H9 (cell line): Measurements from ENCODE around the gene MBTD1. TPM values are rescaled to one million over a fixed set of nuclear protein-coding genes. Genes with fewer than 3 reads are reported as not detected.

Experiments
- DNase-seq: peaks from one replicate; pipeline ENCODE4 v3.0.0-alpha.2; 2017
- H2AFZ ChIP-seq: one replicate; pipeline ENCODE4 v1.6.1; 2013; ENCODE audit warnings: mild to moderate bottlenecking, low read length, control low read depth, moderate library complexity
- H2AK5ac ChIP-seq: 2 replicates; pipeline ENCODE4 v1.6.1; 2013; ENCODE audit warnings: low read length, control low read depth, mixed read lengths; ENCODE audit not compliant: insufficient read length
- H2BK120ac ChIP-seq: one replicate; pipeline ENCODE4 v1.6.1; 2013; ENCODE audit warnings: low read depth, mild to moderate bottlenecking, low read length, control low read depth, inconsistent platforms; ENCODE audit not compliant: poor library complexity, severe bottlenecking
- H2BK12ac ChIP-seq: 2 replicates; pipeline ENCODE4 v1.6.1; 2013; ENCODE audit warnings: low read length, control low read depth, mixed read lengths, low read depth; ENCODE audit not compliant: insufficient read length
- H2BK15ac ChIP-seq: 2 replicates; pipeline ENCODE4 v1.6.1; 2013; ENCODE audit warnings: low read depth, low read length, control low read depth
- H2BK20ac ChIP-seq: one replicate; pipeline ENCODE4 v1.6.1; 2013; ENCODE audit warnings: low read depth, mild to moderate bottlenecking, low read length, control low read depth, inconsistent platforms; ENCODE audit not compliant: poor library complexity, severe bottlenecking
- H2BK5ac ChIP-seq: 2 replicates; pipeline ENCODE4 v1.6.1; 2013; ENCODE audit warnings: low read length, control low read depth, mixed read lengths; ENCODE audit not compliant: insufficient read length
- H3K14ac ChIP-seq: 2 replicates; pipeline ENCODE4 v1.6.1; 2013; ENCODE audit warnings: low read length, control low read depth; ENCODE audit not compliant: insufficient read depth
- H3K18ac ChIP-seq: 2 replicates; pipeline ENCODE4 v1.6.1; 2013; ENCODE audit warnings: low read depth, mild to moderate bottlenecking, mixed read lengths, low read length, control low read depth; ENCODE audit not compliant: insufficient read length
- H3K23ac ChIP-seq: 2 replicates; pipeline ENCODE4 v1.6.1; 2013; ENCODE audit warnings: low read length, control low read depth, mixed read lengths, low read depth; ENCODE audit not compliant: insufficient read length
- H3K23me2 ChIP-seq: 2 replicates; pipeline ENCODE4 v1.6.1; 2013; ENCODE audit warnings: low read depth, mild to moderate bottlenecking, mixed read lengths, low read length, control low read depth; ENCODE audit not compliant: insufficient read length, poor library complexity, severe bottlenecking
- H3K27ac ChIP-seq: 2 replicates; pipeline ENCODE4 v1.5.1; 2013; ENCODE audit warnings: low read length, control low read depth, mixed read lengths, low read depth; ENCODE audit not compliant: insufficient read length
- H3K27me3 ChIP-seq: 2 replicates; pipeline ENCODE4 v1.6.1; 2013; ENCODE audit warnings: low read length, control low read depth, inconsistent platforms; ENCODE audit not compliant: insufficient read depth
- H3K4ac ChIP-seq: 2 replicates; pipeline ENCODE4 v1.6.1; 2013; ENCODE audit warnings: low read depth, mild to moderate bottlenecking, control low read depth, inconsistent platforms, low read length, moderate library complexity
- H3K4me1 ChIP-seq: 2 replicates; pipeline ENCODE4 v1.6.1; 2013; ENCODE audit warnings: low read length, control low read depth, inconsistent platforms; ENCODE audit not compliant: insufficient read depth
- H3K4me2 ChIP-seq: 2 replicates; pipeline ENCODE4 v1.6.1; 2013; ENCODE audit warnings: low read length, control low read depth, mixed read lengths; ENCODE audit not compliant: insufficient read length, insufficient read depth
- H3K56ac ChIP-seq: 2 replicates; pipeline ENCODE4 v1.6.1; 2013; ENCODE audit warnings: low read depth, mild to moderate bottlenecking, mixed read lengths, low read length, control low read depth; ENCODE audit not compliant: insufficient read length
- H3K79me1 ChIP-seq: 2 replicates; pipeline ENCODE4 v1.6.1; 2013; ENCODE audit warnings: low read depth, mild to moderate bottlenecking, moderate library complexity, low read length, control low read depth, inconsistent platforms; ENCODE audit not compliant: insufficient read depth, poor library complexity, severe bottlenecking
- H3K79me2 ChIP-seq: 2 replicates; pipeline ENCODE4 v1.6.1; 2013; ENCODE audit warnings: low read length, control low read depth, inconsistent platforms; ENCODE audit not compliant: insufficient read depth
- H3K9ac ChIP-seq: 2 replicates; pipeline ENCODE4 v1.6.1; 2013; ENCODE audit warnings: low read length, control low read depth, mixed read lengths; ENCODE audit not compliant: insufficient read length; ENCODE audit errors: extremely low read depth
- H3K9me3 ChIP-seq: one replicate; pipeline ENCODE4 v1.6.1; 2013; ENCODE audit warnings: low read depth, low read length, inconsistent platforms; ENCODE audit not compliant: control insufficient read depth
- H3T11ph ChIP-seq: one replicate; pipeline ENCODE4 v1.6.1; 2013; ENCODE audit warnings: mild to moderate bottlenecking, low read length, control low read depth, inconsistent platforms
- H4K20me1 ChIP-seq: one replicate; pipeline ENCODE4 v1.6.1; 2013; ENCODE audit not compliant: control insufficient read depth, insufficient read length, insufficient read depth
- H4K5ac ChIP-seq: 2 replicates; pipeline ENCODE4 v1.6.1; 2013; ENCODE audit warnings: low read depth, mild to moderate bottlenecking, mixed read lengths, low read length, control low read depth; ENCODE audit not compliant: insufficient read length
- H4K8ac ChIP-seq: replicated peaks from 2 replicates; pipeline ENCODE4 v1.6.1; 2013; ENCODE audit warnings: low read length, control low read depth, mixed read lengths, low read depth; ENCODE audit not compliant: insufficient read length
- H4K91ac ChIP-seq: 2 replicates; pipeline ENCODE4 v1.6.1; 2013; ENCODE audit warnings: low read depth, mild to moderate bottlenecking, moderate library complexity, mixed read lengths, low read length, control low read depth; ENCODE audit not compliant: insufficient read length
- H3K27ac Mint-ChIP-seq, 3 experiments: 2 replicates in 2 of 3; 3 replicates in 1 of 3; pipeline ENCODE4 v1.8.0; 2020 to 2021; ENCODE audit warnings: mixed read lengths in 3 of 3, mild to moderate bottlenecking in 1 of 3, moderate library complexity in 1 of 3
- H3K27me3 Mint-ChIP-seq: 2 replicates; pipeline ENCODE4 v1.8.0; 2021; ENCODE audit warnings: low read depth, mild to moderate bottlenecking, moderate library complexity, mixed read lengths
- H3K36me3 Mint-ChIP-seq, 3 experiments: 2 replicates in 2 of 3; 3 replicates in 1 of 3; pipeline ENCODE4 v1.8.0; 2020 to 2021; ENCODE audit warnings: low read depth in 3 of 3, mixed read lengths in 3 of 3; ENCODE audit not compliant: insufficient read depth in 1 of 3
- H3K4me1 Mint-ChIP-seq, 2 experiments: 2 replicates each; pipeline ENCODE4 v1.8.0; 2020; ENCODE audit warnings: mixed read lengths in 2 of 2
- H3K4me3 Mint-ChIP-seq, 2 experiments: 2 replicates in 1 of 2; 3 replicates in 1 of 2; pipeline ENCODE4 v1.8.0; 2020 to 2021; ENCODE audit warnings: mild to moderate bottlenecking in 2 of 2, mixed read lengths in 2 of 2, moderate library complexity in 1 of 2
- H3K9me3 Mint-ChIP-seq, 2 experiments: 2 replicates in 1 of 2; 3 replicates in 1 of 2; pipeline ENCODE4 v1.8.0; 2020; ENCODE audit warnings: mild to moderate bottlenecking in 2 of 2, mixed read lengths in 2 of 2, moderate library complexity in 1 of 2
- WGBS: extraction: QIAGEN DNeasy Blood & Tissue Kit; methylation state at CpG from one replicate; pipeline ENCODE4 v1.1.7; 2013; ENCODE audit warnings: missing lambda C conversion rate, low lambda C conversion rate, mixed read lengths; ENCODE audit not compliant: insufficient read length; ENCODE audit errors: extremely low coverage; 5-methylcytosine and 5-hydroxymethylcytosine counted together
- total RNA-seq: library from RNA; stranded (reverse); gene quantifications from 2 replicates; pipeline ENCODE4 v1.2.1, GENCODE V29; 2021
- TF ChIP-seq, protein P1 (sequence below): fragments of 200-600 bp; sonication (generic); conservative IDR thresholded peaks from 3 replicates; pipeline ENCODE4 v1.8.0; 2021; ENCODE audit warnings: antibody characterized with exemption, mild to moderate bottlenecking

MBTD1 gene
- total RNA-seq, 1 experiment from 2014 or later: 49.6 TPM

DNA sequence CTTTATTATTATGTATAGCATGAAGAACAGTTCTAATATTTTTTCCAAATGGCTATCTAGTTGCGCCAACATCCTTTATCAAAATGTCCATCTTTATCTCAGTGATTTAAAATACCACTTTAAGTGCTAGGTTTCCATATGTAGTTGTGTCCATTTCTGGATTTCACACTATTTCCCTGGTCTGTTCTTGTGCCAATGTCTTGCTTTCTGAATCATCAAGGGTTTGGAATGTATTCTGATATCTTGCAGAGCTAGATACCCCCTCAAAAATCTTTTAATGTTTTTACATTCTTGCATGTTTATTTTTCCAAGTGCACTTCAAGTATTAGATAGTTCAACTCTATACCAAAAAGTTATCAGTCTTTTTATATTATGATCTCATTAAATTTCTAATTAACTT is 14.3 kb downstream of the MBTD1 start:
- Histone ChIP-seq H2BK12ac (no peak overlapping the region), H2AK5ac (no peak overlapping the region), H3K14ac (no peak overlapping the region), H4K91ac (no peak overlapping the region), H3K4ac (no peak overlapping the region), H3K79me1 (no peaks in the 10 kb centered on the region), H3K4me2 (no peak overlapping the region), H4K20me1 (no peaks in the 10 kb centered on the region), H2BK20ac (no peak overlapping the region), H3K18ac (no peak overlapping the region), H3K23ac (no peak overlapping the region), H3K4me1 (no peaks in the 10 kb centered on the region), H3K23me2 (no peaks in the 10 kb centered on the region), H4K5ac (no peak overlapping the region), H3K27me3 (no peaks in the 10 kb centered on the region), H2BK120ac (no peak overlapping the region), H4K8ac (no peak overlapping the region), H3T11ph (no peak overlapping the region), H2BK15ac (no peak overlapping the region), H3K9ac (no peak overlapping the region), H2AFZ (no peak overlapping the region), H2BK5ac (no peak overlapping the region), H3K9me3 (no peaks in the 10 kb centered on the region), H3K27ac (no peak overlapping the region), H3K56ac (no peak overlapping the region), H3K79me2 (no peaks in the 10 kb centered on the region; the same call in 1 of the 2 replicates)
- Mint-ChIP-seq H3K36me3 (peaks cover 0 to 28% (median 26%) of the 10 kb centered on the region in 3 experiments; a peak in 5 of 7 replicates), H3K9me3 (no peaks in the 10 kb centered on the region; a peak in 1 of 5 replicates), H3K27me3 (no peaks in the 10 kb centered on the region), H3K27ac (no peak overlapping the region), H3K4me1 (no peaks in the 10 kb centered on the region), H3K4me3 (no peak overlapping the region)
- WGBS: no CpG with 5 or more reads among the region's 1 CpG
- DNase-seq: no peak
- TF ChIP-seq, protein P1, sequence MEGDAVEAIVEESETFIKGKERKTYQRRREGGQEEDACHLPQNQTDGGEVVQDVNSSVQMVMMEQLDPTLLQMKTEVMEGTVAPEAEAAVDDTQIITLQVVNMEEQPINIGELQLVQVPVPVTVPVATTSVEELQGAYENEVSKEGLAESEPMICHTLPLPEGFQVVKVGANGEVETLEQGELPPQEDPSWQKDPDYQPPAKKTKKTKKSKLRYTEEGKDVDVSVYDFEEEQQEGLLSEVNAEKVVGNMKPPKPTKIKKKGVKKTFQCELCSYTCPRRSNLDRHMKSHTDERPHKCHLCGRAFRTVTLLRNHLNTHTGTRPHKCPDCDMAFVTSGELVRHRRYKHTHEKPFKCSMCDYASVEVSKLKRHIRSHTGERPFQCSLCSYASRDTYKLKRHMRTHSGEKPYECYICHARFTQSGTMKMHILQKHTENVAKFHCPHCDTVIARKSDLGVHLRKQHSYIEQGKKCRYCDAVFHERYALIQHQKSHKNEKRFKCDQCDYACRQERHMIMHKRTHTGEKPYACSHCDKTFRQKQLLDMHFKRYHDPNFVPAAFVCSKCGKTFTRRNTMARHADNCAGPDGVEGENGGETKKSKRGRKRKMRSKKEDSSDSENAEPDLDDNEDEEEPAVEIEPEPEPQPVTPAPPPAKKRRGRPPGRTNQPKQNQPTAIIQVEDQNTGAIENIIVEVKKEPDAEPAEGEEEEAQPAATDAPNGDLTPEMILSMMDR: no peak
